VCaP (cell line): ENCODE data around the gene FHIT.
"Not testable (repeated sequence)": the region's sequence is repeated elsewhere in the genome, so short reads cannot be mapped to it uniquely, and the experiment has no call there.

ENCODE experiments used
- H3K27ac ChIP-seq: fragments of 450-650 bp; 2 replicates; pipeline ENCODE4 v1.5.1; 2017
- CTCF ChIP-seq: fragments of 450-650 bp; conservative IDR thresholded peaks from 2 replicates; pipeline ENCODE4 v1.5.1; 2017; ENCODE audit warnings: mild to moderate bottlenecking, moderate library complexity

The FHIT gene

GRCh38 chr3:60909526-60909925 lies 341.7 kb downstream of the FHIT start:
- peak overlapping the region; percentile 0 for H3K27ac ChIP-seq
- TF ChIP-seq CTCF = no peak

- no peak overlapping the region for H3K27ac ChIP-seq
- no peak for TF ChIP-seq CTCF
Measured at GRCh38 chr3:60906283-60906682, 345.0 kb downstream of the FHIT start.

- H3K27ac ChIP-seq = peak overlapping the region; percentile 40
- TF ChIP-seq CTCF = no peak
Measured at GRCh38 chr3:60898321-60898720, 352.9 kb downstream of the FHIT start.

GRCh38 chr3:60893946-60894345 lies 357.3 kb downstream of the FHIT start:
- no peak overlapping the region for H3K27ac ChIP-seq
- TF ChIP-seq CTCF = no peak

GRCh38 chr3:60890226-60890625 lies 361.0 kb downstream of the FHIT start:
- no peak for TF ChIP-seq CTCF
- H3K27ac ChIP-seq = no peak overlapping the region

GRCh38 chr3:60888952-60889351 lies 362.3 kb downstream of the FHIT start:
- H3K27ac ChIP-seq = not testable (repeated sequence)

GRCh38 chr3:60887574-60887973 lies 363.7 kb downstream of the FHIT start:
- no peak overlapping the region for H3K27ac ChIP-seq
- TF ChIP-seq CTCF = no peak

- TF ChIP-seq CTCF = no peak
- no peak overlapping the region for H3K27ac ChIP-seq
Measured at GRCh38 chr3:60886518-60886917, 364.7 kb downstream of the FHIT start.
